Measurements from ENCODE around the gene CNIH3. TPM values are rescaled to one million over a fixed set of nuclear protein-coding genes. Genes with fewer than 3 reads are reported as not detected.

CNIH3 gene
- total RNA-seq, 1 experiment from 2014 or later: 1.8 TPM

GRCh38 chr1:224739303-224739996 is 123.3 kb downstream of the CNIH3 start:
- no peak overlapping the region for H2AFZ ChIP-seq (ENCODE audit: low read depth, low read length, poor library complexity, severe bottlenecking)
- RAD21 ChIA-PET (ENCODE audit: low non-redundant PET in 1 of 2, low total read pairs in 2 of 2, uncharacterized antibody in 2 of 2, unreplicated experiment in 2 of 2): no interaction called here
- intact Hi-C loops (cut with micrococcal nuclease): no loop called here
- no peaks in the 10 kb centered on the region for H4K20me1 ChIP-seq (ENCODE audit: insufficient read depth)
- no peak overlapping the region for H3K4me2 ChIP-seq (ENCODE audit: low read length)
- H3K9me2 ChIP-seq (ENCODE audit: insufficient read depth): no peaks in the 10 kb centered on the region
- DNase-seq (ENCODE audit: low read depth, low spot score) (no peak), ATAC-seq (no peak)
- CTCF ChIA-PET: no interaction called here
- no peaks in the 10 kb centered on the region for H3K4me1 ChIP-seq (ENCODE audit: control insufficient read depth in 1 of 2, insufficient read depth in 2 of 2, low read length in 2 of 2)
- BruUV-seq (replicated peaks): no TSS peak
- TF ChIP-seq CBX3 (IDR thresholded peaks at IDR 0.05; ENCODE audit: low read depth): no peak
- no peak for TF ChIP-seq YY1 (IDR thresholded peaks at IDR 0.05; ENCODE audit: extremely low read depth, insufficient replicate concordance, low read depth, low read length)
- no peak for TF ChIP-seq ATF3 (IDR thresholded peaks at IDR 0.05)
- TF ChIP-seq, protein P1, sequence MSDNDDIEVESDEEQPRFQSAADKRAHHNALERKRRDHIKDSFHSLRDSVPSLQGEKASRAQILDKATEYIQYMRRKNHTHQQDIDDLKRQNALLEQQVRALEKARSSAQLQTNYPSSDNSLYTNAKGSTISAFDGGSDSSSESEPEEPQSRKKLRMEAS (IDR thresholded peaks at IDR 0.05): no peak
- no peak for TF ChIP-seq CEBPB (IDR thresholded peaks at IDR 0.05; ENCODE audit: low read depth)
- no peak for TF ChIP-seq POLR2AphosphoS5 (IDR thresholded peaks at IDR 0.05; ENCODE audit: low read depth, low read length)
- TF ChIP-seq EGR1 (IDR thresholded peaks at IDR 0.05; ENCODE audit: low read depth): no peak
- no peak for TF ChIP-seq ELF1 (IDR thresholded peaks at IDR 0.05; ENCODE audit: borderline replicate concordance, low read depth)
- TF ChIP-seq, protein P2, sequence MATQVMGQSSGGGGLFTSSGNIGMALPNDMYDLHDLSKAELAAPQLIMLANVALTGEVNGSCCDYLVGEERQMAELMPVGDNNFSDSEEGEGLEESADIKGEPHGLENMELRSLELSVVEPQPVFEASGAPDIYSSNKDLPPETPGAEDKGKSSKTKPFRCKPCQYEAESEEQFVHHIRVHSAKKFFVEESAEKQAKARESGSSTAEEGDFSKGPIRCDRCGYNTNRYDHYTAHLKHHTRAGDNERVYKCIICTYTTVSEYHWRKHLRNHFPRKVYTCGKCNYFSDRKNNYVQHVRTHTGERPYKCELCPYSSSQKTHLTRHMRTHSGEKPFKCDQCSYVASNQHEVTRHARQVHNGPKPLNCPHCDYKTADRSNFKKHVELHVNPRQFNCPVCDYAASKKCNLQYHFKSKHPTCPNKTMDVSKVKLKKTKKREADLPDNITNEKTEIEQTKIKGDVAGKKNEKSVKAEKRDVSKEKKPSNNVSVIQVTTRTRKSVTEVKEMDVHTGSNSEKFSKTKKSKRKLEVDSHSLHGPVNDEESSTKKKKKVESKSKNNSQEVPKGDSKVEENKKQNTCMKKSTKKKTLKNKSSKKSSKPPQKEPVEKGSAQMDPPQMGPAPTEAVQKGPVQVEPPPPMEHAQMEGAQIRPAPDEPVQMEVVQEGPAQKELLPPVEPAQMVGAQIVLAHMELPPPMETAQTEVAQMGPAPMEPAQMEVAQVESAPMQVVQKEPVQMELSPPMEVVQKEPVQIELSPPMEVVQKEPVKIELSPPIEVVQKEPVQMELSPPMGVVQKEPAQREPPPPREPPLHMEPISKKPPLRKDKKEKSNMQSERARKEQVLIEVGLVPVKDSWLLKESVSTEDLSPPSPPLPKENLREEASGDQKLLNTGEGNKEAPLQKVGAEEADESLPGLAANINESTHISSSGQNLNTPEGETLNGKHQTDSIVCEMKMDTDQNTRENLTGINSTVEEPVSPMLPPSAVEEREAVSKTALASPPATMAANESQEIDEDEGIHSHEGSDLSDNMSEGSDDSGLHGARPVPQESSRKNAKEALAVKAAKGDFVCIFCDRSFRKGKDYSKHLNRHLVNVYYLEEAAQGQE (IDR thresholded peaks at IDR 0.05; ENCODE audit: low read depth): no peak
- TF ChIP-seq ZNF274 (IDR thresholded peaks at IDR 0.05; ENCODE audit: low read depth, low read length): no peak
- TF ChIP-seq TCF7L2 (IDR thresholded peaks at IDR 0.05; ENCODE audit: borderline replicate concordance, extremely low read depth, insufficient read depth, insufficient read length): no peak
- peaks cover 8% of the 10 kb centered on the region for H3K27me3 ChIP-seq (ENCODE audit: insufficient read depth, low read length)
- H3K9me3 ChIP-seq (ENCODE audit: control insufficient read depth in 1 of 2, insufficient read depth in 1 of 2, low read depth in 1 of 2, low read length in 2 of 2): no peaks in the 10 kb centered on the region
- POLR2A ChIA-PET: no interaction called here
- no peak overlapping the region for H3K4me3 ChIP-seq (replicated peaks in 1 of 2; ENCODE audit: low read depth in 1 of 2, low read length in 2 of 2)
- H3K27ac ChIP-seq (ENCODE audit: low read depth, low read length): no peak overlapping the region
- H3K79me2 ChIP-seq (ENCODE audit: insufficient read depth, low read length): no peaks in the 10 kb centered on the region
- no peaks in the 10 kb centered on the region for H3K36me3 ChIP-seq (ENCODE audit: control insufficient read depth in 1 of 2, insufficient read depth in 2 of 2, low read length in 2 of 2)
- H3K9ac ChIP-seq (ENCODE audit: low read length): no peak overlapping the region

Data from HCT116 (cell line).